Measurements from ENCODE around the gene ADAMTS14. TPM values are rescaled to one million over a fixed set of nuclear protein-coding genes. Genes with fewer than 3 reads are reported as not detected.

The ADAMTS14 gene
- total RNA-seq, 1 donor = 0.86 TPM

DNA sequence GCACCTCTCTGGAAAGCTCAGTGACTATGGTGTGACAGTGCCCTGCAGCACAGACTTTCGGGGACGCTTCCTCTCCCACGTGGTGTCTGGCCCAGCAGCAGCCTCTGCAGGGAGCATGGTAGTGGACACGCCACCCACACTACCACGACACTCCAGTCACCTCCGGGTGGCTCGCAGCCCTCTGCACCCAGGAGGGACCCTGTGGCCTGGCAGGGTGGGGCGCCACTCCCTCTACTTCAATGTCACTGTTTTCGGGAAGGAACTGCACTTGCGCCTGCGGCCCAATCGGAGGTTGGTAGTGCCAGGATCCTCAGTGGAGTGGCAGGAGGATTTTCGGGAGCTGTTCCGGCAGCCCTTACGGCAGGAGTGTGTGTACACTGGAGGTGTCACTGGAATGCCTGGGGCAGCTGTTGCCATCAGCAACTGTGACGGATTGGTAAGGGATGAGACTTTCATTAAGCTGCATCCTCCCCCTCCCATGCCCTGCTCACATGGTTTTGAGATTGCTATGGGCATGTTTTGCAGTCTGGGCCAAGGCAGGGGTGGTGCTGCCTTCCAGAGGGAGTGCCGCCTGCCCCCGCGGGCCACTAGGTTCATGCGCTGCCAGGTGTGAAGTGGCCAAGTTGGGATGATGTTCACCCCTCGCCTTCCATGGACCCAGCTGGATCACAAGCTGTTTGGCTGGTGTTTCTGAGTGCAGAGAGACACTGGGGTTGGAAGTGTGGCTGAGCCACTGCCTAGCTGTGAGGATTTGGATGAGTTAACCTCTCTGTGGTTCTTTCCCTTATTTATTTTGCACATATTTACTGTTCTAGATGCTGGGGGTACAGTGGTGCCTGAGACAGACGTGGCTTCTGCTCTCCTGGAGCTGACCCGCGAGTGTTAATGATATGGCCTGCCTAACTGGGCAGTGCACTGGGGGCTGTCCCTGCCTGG lies 2.5 kb downstream of the ADAMTS14 start:
- TF ChIP-seq, protein P1, sequence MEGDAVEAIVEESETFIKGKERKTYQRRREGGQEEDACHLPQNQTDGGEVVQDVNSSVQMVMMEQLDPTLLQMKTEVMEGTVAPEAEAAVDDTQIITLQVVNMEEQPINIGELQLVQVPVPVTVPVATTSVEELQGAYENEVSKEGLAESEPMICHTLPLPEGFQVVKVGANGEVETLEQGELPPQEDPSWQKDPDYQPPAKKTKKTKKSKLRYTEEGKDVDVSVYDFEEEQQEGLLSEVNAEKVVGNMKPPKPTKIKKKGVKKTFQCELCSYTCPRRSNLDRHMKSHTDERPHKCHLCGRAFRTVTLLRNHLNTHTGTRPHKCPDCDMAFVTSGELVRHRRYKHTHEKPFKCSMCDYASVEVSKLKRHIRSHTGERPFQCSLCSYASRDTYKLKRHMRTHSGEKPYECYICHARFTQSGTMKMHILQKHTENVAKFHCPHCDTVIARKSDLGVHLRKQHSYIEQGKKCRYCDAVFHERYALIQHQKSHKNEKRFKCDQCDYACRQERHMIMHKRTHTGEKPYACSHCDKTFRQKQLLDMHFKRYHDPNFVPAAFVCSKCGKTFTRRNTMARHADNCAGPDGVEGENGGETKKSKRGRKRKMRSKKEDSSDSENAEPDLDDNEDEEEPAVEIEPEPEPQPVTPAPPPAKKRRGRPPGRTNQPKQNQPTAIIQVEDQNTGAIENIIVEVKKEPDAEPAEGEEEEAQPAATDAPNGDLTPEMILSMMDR (IDR thresholded peaks at IDR 0.05; ENCODE audit: insufficient read depth, low read depth, low read length) = no peak
- no peak overlapping the region for H3K4me3 ChIP-seq (ENCODE audit: low read depth, low read length)
- DNase-seq (ENCODE audit: low read depth) = no peak

DNA sequence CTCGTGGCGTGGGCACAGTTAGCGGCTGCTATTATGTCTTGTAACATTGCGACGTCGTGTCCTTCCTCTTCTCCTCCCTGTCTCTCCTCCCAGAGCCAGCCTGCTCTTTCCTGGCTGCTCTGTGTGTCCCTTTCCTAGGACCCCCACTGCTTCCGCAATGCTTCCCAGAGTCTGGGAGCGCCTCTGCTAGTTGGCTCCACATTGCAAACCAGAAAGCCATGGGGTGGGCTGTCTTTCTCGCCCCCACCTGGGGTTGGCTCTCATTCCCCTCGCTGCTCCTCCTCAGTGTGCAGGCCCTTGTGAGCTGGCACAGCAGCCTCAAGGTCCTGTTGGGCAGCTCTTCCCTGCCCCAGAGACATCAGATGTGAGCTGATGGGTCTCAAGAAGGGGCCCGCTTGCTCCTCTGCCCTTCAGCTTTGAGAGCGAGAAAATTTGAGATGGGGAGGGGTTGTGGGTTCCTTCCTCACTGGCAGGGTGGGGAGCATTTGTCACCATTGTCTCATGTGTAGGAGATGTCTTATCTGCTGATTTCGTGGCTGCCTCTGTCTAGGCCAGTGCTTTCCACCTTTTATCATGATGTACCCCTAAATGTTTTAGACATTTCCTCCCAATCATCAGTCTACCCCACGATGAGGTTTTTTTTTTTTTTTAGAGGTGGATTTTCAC lies 3.3 kb downstream of the ADAMTS14 start:
- DNase-seq (ENCODE audit: low read depth) = no peak
- TF ChIP-seq, protein P1 (IDR thresholded peaks at IDR 0.05; ENCODE audit: insufficient read depth, low read depth, low read length) = no peak
- H3K4me3 ChIP-seq (ENCODE audit: low read depth, low read length) = no peak overlapping the region

DNA sequence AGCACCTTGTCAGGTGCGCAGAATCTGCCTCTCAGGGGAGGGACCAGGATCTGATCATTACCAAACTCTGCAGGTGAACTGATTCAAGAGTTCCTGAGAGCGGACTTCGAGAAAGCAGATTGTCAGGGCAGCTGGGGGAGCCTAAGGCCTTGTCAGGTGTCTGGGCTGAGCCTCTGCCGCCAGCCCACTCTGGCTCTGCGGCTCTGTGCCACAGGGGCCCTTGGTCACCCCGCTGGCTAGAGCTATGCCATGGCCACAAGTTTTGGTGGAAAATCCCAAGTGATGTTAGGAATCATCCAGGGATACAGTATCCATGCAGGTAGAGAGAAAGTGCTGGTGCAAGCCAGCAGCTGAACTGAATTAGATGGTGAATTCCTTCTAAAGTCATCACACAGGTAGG lies 4.2 kb downstream of the ADAMTS14 start:
- TF ChIP-seq, protein P1 (IDR thresholded peaks at IDR 0.05; ENCODE audit: insufficient read depth, low read depth, low read length) = no peak
- H3K4me3 ChIP-seq (ENCODE audit: low read depth, low read length) = no peak overlapping the region
- DNase-seq (ENCODE audit: low read depth) = no peak

DNA sequence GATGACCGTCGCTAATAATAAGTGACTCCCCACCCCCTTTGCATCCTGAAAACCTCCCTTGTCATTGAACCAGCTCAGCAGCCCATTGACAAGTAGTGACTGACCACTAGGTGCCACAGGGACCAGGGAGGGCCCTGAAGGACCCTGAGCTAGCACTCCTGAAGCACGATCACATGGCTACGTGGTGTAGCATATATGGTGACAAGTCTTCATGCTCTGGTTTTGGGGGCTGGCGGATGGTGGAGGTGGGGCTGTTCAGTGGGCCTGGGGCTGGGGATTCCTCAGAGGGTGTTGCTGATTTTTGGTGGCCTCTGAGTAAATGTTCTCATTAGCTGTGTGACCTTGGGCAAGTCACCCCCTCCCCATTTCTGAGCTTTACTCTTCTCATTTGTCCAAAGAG lies 4.7 kb downstream of the ADAMTS14 start:
- H3K4me3 ChIP-seq (ENCODE audit: low read depth, low read length) = no peak overlapping the region
- TF ChIP-seq, protein P1 (IDR thresholded peaks at IDR 0.05; ENCODE audit: insufficient read depth, low read depth, low read length) = no peak
- no peak for DNase-seq (ENCODE audit: low read depth)

DNA sequence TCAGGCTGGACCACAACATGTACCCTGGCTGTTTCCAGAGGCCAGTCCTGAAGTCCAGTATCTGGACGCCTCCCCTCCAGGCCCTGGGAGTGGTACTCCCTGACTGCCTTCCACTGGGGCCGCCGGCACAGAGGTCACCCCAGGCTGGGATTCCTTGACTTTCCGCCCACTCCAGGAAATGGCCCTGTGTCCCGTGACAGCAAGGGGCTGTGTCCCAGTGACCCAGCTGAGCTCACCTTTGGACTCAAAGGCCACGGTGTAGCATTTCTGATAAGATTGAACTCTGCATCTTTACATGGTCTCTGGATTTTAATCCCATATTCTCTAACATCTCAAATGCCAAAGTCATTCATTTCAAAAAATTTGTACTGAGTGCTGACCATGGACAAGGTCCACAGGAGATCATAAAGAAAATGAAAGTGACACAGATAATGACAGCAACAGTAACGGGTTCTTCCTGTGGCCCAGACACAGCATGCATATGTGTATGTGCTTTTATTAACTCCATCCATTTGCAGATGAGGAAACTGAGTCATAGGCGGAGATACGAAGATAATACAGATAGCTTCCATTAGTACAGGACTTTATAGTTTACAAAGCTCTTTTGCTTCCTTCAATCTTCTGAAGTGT lies 5.4 kb downstream of the ADAMTS14 start:
- DNase-seq (ENCODE audit: low read depth) = no peak

DNA sequence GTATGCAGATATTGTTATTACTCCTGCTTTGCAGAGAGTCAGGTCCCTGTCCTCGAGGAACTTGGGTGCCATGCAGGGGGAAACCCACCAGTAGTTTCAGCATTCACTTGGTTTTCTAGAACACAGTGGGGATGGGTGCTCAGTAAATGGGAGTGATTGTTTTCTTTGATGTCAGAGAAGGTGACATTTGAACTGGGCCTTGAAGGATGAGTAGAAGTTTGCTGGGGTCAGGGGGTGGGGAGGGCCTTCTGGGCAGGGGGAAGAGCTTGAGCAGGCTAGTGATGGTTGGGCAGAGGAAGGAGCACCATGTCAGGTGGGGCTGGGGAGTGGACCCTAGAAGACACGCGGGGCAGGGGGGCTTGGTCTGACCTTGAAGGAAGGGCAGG lies 5.9 kb downstream of the ADAMTS14 start:
- no peak overlapping the region for H3K4me3 ChIP-seq (ENCODE audit: low read depth, low read length)
- DNase-seq (ENCODE audit: low read depth) = no peak
- TF ChIP-seq, protein P1 (IDR thresholded peaks at IDR 0.05; ENCODE audit: insufficient read depth, low read depth, low read length) = no peak

More for the DNA sequence above, 5.4 kb downstream of the ADAMTS14 start:
- TF ChIP-seq, protein P1 (IDR thresholded peaks at IDR 0.05; ENCODE audit: insufficient read depth, low read depth, low read length) = no peak
- H3K4me3 ChIP-seq (ENCODE audit: low read depth, low read length) = no peak overlapping the region

All from fibroblast of villous mesenchyme (primary cell).